ENCODE results near the gene SUSD3.

SUSD3 gene

GRCh38 chr9:93093127-93093876 lies 34.8 kb downstream of the SUSD3 start:
- Histone ChIP-seq H3K27ac (replicated peaks) (no peak overlapping the region), H3K4me3 (replicated peaks; ENCODE audit: insufficient read depth, low read length) (no peak overlapping the region), H3K27me3 (ENCODE audit: insufficient read depth, poor library complexity, severe bottlenecking) (no peaks in the 10 kb centered on the region)
- no peak for TF ChIP-seq GABPA (IDR thresholded peaks at IDR 0.05; ENCODE audit: low read depth)
- TF ChIP-seq CTCF (IDR thresholded peaks at IDR 0.05; ENCODE audit: insufficient read depth, low read length): no peak
- TF ChIP-seq POLR2AphosphoS5 (IDR thresholded peaks at IDR 0.05; ENCODE audit: low read depth): no peak
- TF ChIP-seq REST (IDR thresholded peaks at IDR 0.05; ENCODE audit: insufficient replicate concordance, low read depth): no peak
- DNase-seq (ENCODE audit: low read depth in 1 of 2, low spot score in 1 of 2): peak in 1 of 2 experiments; percentile 73

- no peak overlapping the region for H3K4me3 ChIP-seq (replicated peaks; ENCODE audit: insufficient read depth, low read length)
- TF ChIP-seq POLR2AphosphoS5 (IDR thresholded peaks at IDR 0.05; ENCODE audit: low read depth) (no peak), GABPA (IDR thresholded peaks at IDR 0.05; ENCODE audit: low read depth) (no peak), CTCF (IDR thresholded peaks at IDR 0.05; ENCODE audit: insufficient read depth, low read length) (no peak), REST (IDR thresholded peaks at IDR 0.05; ENCODE audit: insufficient replicate concordance, low read depth) (no peak), SPI1 (IDR thresholded peaks at IDR 0.05; ENCODE audit: borderline replicate concordance, low read depth) (no peak)
- H3K27me3 ChIP-seq (ENCODE audit: insufficient read depth, poor library complexity, severe bottlenecking): no peaks in the 10 kb centered on the region
- peak overlapping the region; percentile 94 for H3K27ac ChIP-seq (replicated peaks)
- DNase-seq (ENCODE audit: low read depth in 1 of 2, low spot score in 1 of 2): no peak
Observed at GRCh38 chr9:93093877-93094657, 35.6 kb downstream of the SUSD3 start.

- H3K27me3 ChIP-seq (ENCODE audit: insufficient read depth, poor library complexity, severe bottlenecking): no peaks in the 10 kb centered on the region
- peak; percentile 64 to 71 for DNase-seq (ENCODE audit: low read depth in 1 of 2, low spot score in 1 of 2)
- H3K4me3 ChIP-seq (replicated peaks; ENCODE audit: insufficient read depth, low read length): peak overlapping the region; percentile 41
- TF ChIP-seq SPI1 (IDR thresholded peaks at IDR 0.05; ENCODE audit: borderline replicate concordance, low read depth) (peak; percentile 82), GABPA (IDR thresholded peaks at IDR 0.05; ENCODE audit: low read depth) (no peak)
- H3K27ac ChIP-seq (replicated peaks): peak overlapping the region; percentile 94
Observed at GRCh38 chr9:93094658-93095204, 36.2 kb downstream of the SUSD3 start.

All from HL-60 (cell line).